IPS DF 6.9 (cell line): Measurements from ENCODE around the gene NR2E1.
A peak's percentile ranks its signal among the peaks of the same experiment; 100 is the strongest.

Experiments
- DNase-seq: peaks from one replicate; pipeline ENCODE4 v3.0.0-alpha.2; 2013; ENCODE audit warnings: low read depth, low spot score
- H3K27ac ChIP-seq: one replicate; pipeline ENCODE4 v1.5.1; 2013; ENCODE audit warnings: low read length, control low read depth
- H3K27me3 ChIP-seq: 2 replicates; pipeline ENCODE4 v1.6.1; 2013; ENCODE audit warnings: mild to moderate bottlenecking, low read length; ENCODE audit not compliant: control insufficient read depth, insufficient read depth
- H3K36me3 ChIP-seq: 2 replicates; pipeline ENCODE4 v1.6.1; 2013; ENCODE audit warnings: low read length; ENCODE audit not compliant: control insufficient read depth, insufficient read depth
- H3K4me1 ChIP-seq: 2 replicates; pipeline ENCODE4 v1.6.1; 2013; ENCODE audit warnings: low read length; ENCODE audit not compliant: control insufficient read depth, insufficient read depth
- H3K4me3 ChIP-seq: 2 replicates; pipeline ENCODE4 v1.5.1; 2013; ENCODE audit warnings: mild to moderate bottlenecking, low read length
- H3K9me3 ChIP-seq: 2 replicates; pipeline ENCODE4 v1.6.1; 2013; ENCODE audit warnings: low read length, inconsistent platforms; ENCODE audit not compliant: control insufficient read depth, insufficient read depth
- WGBS: extraction: QIAGEN DNeasy Blood & Tissue Kit; methylation state at CpG from one replicate; pipeline ENCODE4 v1.1.7; 2013; ENCODE audit warnings: mixed read lengths, missing lambda C conversion rate; ENCODE audit not compliant: insufficient read length, insufficient coverage; 5-methylcytosine and 5-hydroxymethylcytosine counted together

NR2E1 gene

DNA sequence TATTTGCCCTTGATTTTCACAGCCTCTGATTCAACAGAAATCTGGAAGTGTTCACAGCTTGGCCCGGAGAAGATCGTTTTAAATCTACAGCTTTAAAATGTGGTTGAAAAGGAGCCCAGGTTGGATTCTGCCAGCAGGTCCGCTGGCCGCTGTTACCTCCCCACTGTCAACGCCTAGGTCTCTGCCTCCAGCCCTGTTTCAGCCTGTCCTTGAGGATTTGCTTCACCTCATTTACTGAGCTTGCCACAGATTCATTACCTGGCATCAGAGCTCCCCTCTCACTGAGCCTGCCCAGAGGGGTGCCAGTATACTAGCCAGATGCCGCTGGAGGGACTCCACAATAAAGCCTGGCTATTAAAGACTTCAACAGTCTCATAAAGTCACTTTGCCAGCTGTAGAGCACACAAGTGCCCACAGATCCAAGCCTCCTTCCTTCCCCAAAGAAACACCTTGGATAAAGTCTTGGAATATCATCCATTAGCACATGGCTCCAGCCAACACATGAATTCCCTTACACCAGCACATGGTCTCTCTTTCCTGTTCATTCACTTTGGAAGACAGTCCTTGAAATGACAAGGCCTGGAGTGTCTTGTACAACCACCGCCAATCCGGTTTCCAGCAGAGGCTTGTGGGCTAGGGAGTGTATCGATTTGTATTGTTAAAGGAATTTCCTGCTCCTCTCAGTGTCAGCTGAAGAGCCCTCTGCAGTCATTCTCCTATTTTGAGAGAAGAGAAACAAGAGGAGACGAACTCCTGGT is 9.5 kb upstream of the NR2E1 start:
- H3K27ac ChIP-seq: no peak overlapping the region
- H3K27me3 ChIP-seq: peaks cover 54% of the 10 kb centered on the region
- no peak for DNase-seq

DNA sequence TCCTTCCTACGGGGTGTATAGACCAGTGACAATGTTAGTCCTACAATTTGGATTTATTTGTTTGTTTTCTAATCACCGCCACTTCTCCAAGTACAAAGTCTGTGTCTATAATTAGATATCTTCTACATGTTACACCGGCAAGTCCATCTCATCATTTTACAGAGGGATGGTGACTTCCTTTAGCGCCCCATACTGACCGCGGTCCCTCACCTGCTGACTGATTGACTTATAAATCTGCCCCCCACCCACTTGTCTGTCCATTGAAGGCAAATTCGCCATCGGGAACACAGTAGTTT is 8.9 kb upstream of the NR2E1 start:
- no CpG with 5 or more reads among the region's 8 CpGs for WGBS
- peaks cover 59% of the 10 kb centered on the region for H3K27me3 ChIP-seq
- H3K4me1 ChIP-seq: peaks cover 5% of the 10 kb centered on the region
- H3K27ac ChIP-seq: no peak overlapping the region
- H3K9me3 ChIP-seq: no peaks in the 10 kb centered on the region
- no peaks in the 10 kb centered on the region for H3K36me3 ChIP-seq
- DNase-seq: no peak
- H3K4me3 ChIP-seq: no peak overlapping the region

More for the DNA sequence above, 9.5 kb upstream of the NR2E1 start:
- Histone ChIP-seq H3K36me3 (no peaks in the 10 kb centered on the region), H3K4me3 (no peak overlapping the region), H3K4me1 (peaks cover 5% of the 10 kb centered on the region), H3K9me3 (no peaks in the 10 kb centered on the region)
- WGBS: no CpG with 5 or more reads among the region's 10 CpGs

DNA sequence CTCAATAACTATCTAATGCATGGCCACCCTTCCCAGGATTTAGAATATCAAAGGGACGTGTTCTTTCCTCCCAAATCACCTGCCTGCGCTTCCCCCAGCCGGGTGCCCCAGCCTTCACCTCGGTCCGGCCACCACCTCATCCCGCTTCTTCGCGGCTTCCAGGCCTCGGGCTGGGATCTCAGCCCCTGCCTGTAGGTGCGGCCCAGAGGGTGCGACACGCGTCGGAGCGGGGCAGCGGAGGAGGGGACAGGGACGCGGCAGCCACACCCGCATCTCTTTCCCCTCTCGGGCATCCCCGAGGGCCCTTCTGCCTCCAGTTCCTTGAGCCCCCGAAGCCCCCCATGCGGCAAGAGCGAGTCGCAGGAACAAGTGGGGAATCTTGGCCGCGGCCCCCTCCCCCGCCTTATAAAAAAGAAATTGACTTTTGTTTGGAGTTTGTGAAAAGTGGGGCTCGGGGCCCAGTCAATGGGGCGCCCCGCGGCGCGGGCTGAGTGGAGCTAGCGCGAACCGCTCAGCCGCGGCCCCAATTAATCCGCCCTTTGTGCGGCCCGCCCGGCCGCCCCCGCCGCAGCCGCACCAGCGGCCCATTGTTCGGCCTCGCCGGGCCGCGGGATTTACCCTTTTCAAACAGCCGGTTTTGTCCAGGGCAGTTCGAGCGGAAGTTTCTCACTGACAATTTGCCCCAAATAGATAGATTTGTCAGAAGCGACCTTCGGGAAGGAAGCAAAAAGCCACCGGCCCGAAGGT is 8.4 kb upstream of the NR2E1 start:
- DNase-seq: no peak
- no CpG with 5 or more reads among the region's 60 CpGs for WGBS
- H3K36me3 ChIP-seq: no peaks in the 10 kb centered on the region
- H3K4me3 ChIP-seq: no peak overlapping the region
- H3K27me3 ChIP-seq: peaks cover 64% of the 10 kb centered on the region
- no peaks in the 10 kb centered on the region for H3K9me3 ChIP-seq
- H3K27ac ChIP-seq: no peak overlapping the region
- H3K4me1 ChIP-seq: peaks cover 5% of the 10 kb centered on the region

DNA sequence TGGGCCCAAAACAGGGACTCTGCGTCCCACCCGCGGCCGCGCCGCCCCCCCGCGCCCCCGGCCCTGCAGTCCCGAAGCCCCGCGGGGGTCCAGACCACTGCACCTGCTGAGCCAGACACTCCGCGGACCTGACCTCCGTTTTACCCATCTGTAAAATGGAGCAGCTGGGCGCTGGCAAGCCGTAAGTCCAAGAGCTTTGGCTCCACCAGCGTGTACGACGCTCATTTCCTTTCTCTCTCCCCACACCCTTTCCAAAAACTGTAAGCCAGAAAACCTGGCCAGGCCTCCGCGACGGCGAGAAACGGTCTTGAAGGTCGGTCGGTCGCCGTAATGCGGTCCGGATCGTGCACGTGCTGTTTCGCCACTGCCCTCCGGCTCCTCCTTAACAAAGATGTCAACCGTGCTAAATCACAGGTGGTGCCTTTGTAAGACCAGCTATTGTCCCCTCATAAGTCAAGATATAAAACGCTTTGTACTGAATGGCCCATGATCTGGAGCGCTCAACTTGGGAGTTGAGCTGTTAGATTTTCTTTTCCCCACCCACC is 7.8 kb upstream of the NR2E1 start:
- no peak for DNase-seq
- no CpG with 5 or more reads among the region's 38 CpGs for WGBS
- Histone ChIP-seq H3K4me1 (peaks cover 5% of the 10 kb centered on the region), H3K27me3 (peaks cover 71% of the 10 kb centered on the region), H3K9me3 (no peaks in the 10 kb centered on the region), H3K4me3 (no peak overlapping the region), H3K27ac (no peak overlapping the region), H3K36me3 (no peaks in the 10 kb centered on the region)

DNA sequence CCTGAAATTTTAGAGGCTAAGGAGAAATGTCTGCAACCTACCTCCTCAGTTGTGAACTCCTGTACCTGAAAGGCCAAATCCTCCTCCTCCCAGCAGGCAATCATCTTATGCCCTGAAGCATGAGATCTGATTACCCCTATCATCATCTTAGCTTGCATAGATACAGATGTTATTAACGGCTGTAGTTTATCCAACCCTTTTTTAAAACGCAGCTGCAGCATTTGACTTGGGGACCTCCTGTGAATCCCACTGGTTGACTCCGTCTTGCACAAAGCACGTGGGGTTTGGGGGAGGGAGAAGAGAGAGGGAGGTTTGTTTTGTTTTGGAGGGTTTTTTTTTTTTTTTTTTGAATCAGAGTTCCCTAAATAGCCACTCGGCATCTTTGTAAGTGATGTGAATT is 5.8 kb upstream of the NR2E1 start:
- H3K27me3 ChIP-seq: peaks cover 87% of the 10 kb centered on the region
- H3K36me3 ChIP-seq: no peaks in the 10 kb centered on the region
- H3K9me3 ChIP-seq: no peaks in the 10 kb centered on the region
- no peak for DNase-seq
- WGBS: no CpG with 5 or more reads among the region's 5 CpGs
- no peak overlapping the region for H3K27ac ChIP-seq
- no peak overlapping the region for H3K4me3 ChIP-seq
- H3K4me1 ChIP-seq: peaks cover 10% of the 10 kb centered on the region

DNA sequence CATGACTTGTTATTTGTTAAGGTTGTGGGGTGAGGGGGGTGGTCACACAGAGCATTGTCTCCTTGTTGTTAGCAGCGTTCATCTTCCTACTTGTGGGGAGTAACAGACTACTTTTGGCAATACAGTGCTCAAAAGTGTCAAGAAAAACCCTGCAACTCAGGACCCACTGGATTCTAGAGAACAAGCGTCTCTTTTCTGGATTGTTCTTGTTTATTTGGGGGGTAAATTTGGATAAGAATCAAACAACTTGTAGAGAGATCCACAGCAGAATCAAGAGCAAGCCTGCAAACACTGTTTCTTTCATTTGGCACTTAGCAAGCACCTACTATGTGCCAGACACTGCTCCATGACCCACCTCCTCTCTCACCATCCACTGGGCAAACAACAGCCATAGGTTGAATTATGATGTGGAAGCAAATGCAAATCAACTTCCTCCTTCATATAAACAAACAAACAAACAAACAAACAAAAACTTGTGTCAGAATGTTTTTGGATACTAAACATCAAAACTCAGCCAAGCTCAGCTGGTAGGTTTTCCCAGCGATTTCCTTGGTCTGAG is 4.0 kb upstream of the NR2E1 start:
- peaks cover 10% of the 10 kb centered on the region for H3K4me1 ChIP-seq
- no peak overlapping the region for H3K27ac ChIP-seq
- no CpG with 5 or more reads among the region's 3 CpGs for WGBS
- no peaks in the 10 kb centered on the region for H3K36me3 ChIP-seq
- no peak overlapping the region for H3K4me3 ChIP-seq
- DNase-seq: no peak
- H3K9me3 ChIP-seq: no peaks in the 10 kb centered on the region
- peaks cover 92% of the 10 kb centered on the region for H3K27me3 ChIP-seq

DNA sequence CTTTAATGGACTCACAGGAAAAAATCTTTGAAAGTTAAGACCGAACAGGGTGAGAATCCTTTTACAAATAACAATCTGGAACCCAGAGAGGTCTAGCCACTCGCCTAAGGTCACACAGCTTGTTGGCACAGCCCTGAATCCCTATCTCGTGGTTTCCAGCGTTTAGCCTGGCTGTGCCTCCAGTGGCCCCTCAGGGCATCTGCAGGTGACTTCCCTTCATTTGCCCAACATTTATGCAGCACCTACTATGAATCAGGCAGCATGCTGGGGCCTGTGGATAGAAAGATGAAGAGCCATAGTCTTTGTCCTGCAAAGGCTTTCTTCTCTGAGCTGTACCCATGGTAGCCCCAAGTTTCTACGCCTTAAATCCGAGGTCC is 2.6 kb upstream of the NR2E1 start:
- H3K36me3 ChIP-seq: no peaks in the 10 kb centered on the region
- no peak overlapping the region for H3K27ac ChIP-seq
- peaks cover 92% of the 10 kb centered on the region for H3K27me3 ChIP-seq
- no peak for DNase-seq
- WGBS: no CpG with 5 or more reads among the region's 6 CpGs
- H3K4me1 ChIP-seq: peaks cover 9% of the 10 kb centered on the region
- no peak overlapping the region for H3K4me3 ChIP-seq
- no peaks in the 10 kb centered on the region for H3K9me3 ChIP-seq

DNA sequence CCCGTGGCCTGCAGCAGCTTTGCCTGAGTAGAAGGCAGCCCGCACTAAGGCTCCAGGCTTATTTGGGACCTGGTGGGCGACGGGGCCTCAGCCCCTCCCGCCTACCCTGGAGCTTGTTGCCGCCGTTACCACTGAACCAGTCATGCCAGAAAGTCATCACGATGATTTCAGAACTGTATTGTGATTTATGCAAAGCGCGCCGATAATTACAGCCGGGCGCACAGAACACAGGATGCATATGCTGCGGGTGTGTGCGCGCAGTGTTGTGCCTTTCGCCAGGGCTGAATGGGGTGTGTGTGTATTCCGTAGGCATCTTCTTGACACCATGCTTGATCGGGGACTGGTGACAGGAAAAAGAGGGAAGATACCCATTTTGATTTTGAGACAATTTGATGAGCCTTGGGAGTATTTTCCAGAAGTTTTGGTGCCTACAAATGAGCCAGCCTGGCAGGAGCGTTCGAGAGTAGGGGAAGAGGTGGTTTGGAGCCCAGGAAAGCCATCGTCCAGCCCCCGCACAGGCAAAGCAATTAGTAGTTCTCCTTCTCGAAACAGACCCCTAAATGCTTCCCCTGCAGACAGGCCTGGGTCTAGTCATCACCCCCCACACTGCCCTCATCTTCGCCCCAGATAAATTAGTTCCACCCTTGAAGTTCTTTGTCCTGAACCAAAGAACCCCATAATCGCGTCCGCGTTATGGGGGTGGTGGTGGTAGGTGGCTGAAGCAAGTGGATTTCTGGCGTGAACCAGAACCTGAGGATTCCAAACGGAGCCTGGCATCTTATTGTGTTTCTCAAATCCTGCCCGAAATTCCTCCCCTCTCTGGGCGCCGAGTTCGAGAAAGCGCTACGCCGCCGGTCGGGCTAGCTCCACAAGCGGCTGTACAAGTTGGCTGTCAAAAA is 1.9 kb upstream of the NR2E1 start:
- WGBS: no CpG with 5 or more reads among the region's 41 CpGs
- no peak overlapping the region for H3K27ac ChIP-seq
- DNase-seq: no peak
- H3K36me3 ChIP-seq: no peaks in the 10 kb centered on the region
- peaks cover 94% of the 10 kb centered on the region for H3K27me3 ChIP-seq
- H3K4me1 ChIP-seq: peaks cover 12% of the 10 kb centered on the region
- no peak overlapping the region for H3K4me3 ChIP-seq
- H3K9me3 ChIP-seq: no peaks in the 10 kb centered on the region

DNA sequence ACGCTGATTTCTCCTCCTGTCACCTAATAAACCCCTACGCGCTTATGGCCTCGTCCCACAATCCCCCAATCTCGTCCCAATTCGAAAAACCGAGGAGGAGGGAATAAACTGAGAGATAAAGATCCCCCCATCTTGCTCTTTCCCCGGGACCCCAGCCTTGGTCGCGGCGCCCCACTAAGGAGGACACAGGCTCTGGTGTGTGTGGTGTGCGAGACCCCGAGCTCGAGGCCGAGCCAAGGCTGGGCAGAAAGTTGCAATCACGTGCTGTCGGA is 1.3 kb upstream of the NR2E1 start:
- Histone ChIP-seq H3K4me3 (peak overlapping the region; percentile 17; the same call in 1 of the 2 replicates), H3K4me1 (peaks cover 14% of the 10 kb centered on the region), H3K9me3 (no peaks in the 10 kb centered on the region), H3K27ac (no peak overlapping the region), H3K36me3 (no peaks in the 10 kb centered on the region), H3K27me3 (peaks cover 96% of the 10 kb centered on the region)
- DNase-seq: no peak
- WGBS: no CpG with 5 or more reads among the region's 17 CpGs
